Neural crest cell (in vitro differentiated cells): ENCODE results near the gene MARK1. TPM values are rescaled to one million over a fixed set of nuclear protein-coding genes. Genes with fewer than 3 reads are reported as not detected.

ENCODE experiments used
- DNase-seq: peaks from one replicate; pipeline ENCODE4 v3.0.0; 2021; ENCODE audit warnings: low read depth, mixed read lengths, low spot score
- H3K27ac Mint-ChIP-seq: one replicate; pipeline ENCODE4 v1.8.0; 2021; ENCODE audit warnings: mild to moderate bottlenecking, mixed read lengths; ENCODE audit not compliant: unreplicated experiment
- H3K27me3 Mint-ChIP-seq: 2 replicates; pipeline ENCODE4 v1.8.0; 2021; ENCODE audit warnings: low read depth, mild to moderate bottlenecking, mixed read lengths
- H3K36me3 Mint-ChIP-seq: 2 replicates; pipeline ENCODE4 v1.8.0; 2021; ENCODE audit warnings: low read depth, mild to moderate bottlenecking, mixed read lengths
- H3K4me1 Mint-ChIP-seq: 2 replicates; pipeline ENCODE4 v1.8.0; 2021; ENCODE audit warnings: mixed read lengths
- H3K4me3 Mint-ChIP-seq: one replicate; pipeline ENCODE4 v1.8.0; 2021; ENCODE audit warnings: mild to moderate bottlenecking, mixed read lengths
- H3K9me3 Mint-ChIP-seq: 2 replicates; pipeline ENCODE4 v1.8.0; 2021; ENCODE audit warnings: mixed read lengths
- long read RNA-seq: library from polyadenylated mRNA; unstranded; transcript quantifications from one replicate; pipeline ENCODE4 v2.0.0, GENCODE V29; 2020
- total RNA-seq: library from RNA; stranded (reverse); gene quantifications from 2 replicates; pipeline ENCODE4 v1.2.1, GENCODE V29; 2021
- TF ChIP-seq, protein P1 (sequence below): fragments of 200-600 bp; sonication (generic); conservative IDR thresholded peaks from 2 replicates; pipeline ENCODE4 v1.5.0; 2021; ENCODE audit warnings: antibody characterized with exemption, mild to moderate bottlenecking

MARK1 gene
- total RNA-seq: 14.2 and 14.6 TPM in 2 replicates
- long read RNA-seq, partial matches to known transcripts: 7 of 13 reads
- long read RNA-seq, other reads (novel, unspliced or antisense): 5 of 13 reads

DNA sequence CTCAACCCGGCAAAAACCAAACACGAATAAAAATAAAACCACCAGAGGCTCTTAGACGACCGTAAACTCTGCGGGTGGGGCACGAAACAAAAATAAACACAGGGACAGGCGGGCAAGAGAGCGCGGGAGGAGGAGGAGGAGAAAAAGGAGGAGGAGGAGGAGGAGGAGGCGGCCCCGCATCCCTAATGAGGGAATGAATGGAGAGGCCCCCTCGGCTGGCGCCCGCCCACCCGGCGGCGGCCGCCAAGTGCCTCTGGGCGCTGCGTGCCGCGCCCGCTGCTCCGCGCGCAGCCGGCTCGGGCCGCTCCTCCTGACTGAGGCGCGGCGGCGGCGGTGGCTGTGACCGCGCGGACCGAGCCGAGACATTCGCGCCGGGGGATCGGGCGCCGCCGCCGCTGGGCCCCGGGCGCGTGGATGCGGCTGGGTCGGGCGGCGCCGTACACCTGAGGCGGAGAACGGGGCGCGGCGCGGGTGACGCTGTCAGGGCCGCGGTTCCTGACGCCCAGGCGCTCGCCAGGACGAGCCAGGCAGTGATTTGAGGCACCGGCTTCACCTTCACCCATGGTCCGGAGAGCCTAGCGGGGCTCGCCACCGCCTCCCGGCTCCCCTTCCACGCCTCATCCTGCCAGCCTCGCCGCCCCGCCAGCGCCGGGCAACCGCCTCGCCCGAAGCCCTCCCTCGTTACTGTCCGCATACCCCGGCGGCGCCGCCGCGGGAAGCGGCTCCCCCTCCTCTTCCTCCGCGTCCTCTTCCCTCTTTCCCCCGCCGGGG is at the start of gene MARK1:
Gene MARK1, plus strand, starts transcription at position 229 of the 771 bp plus-strand sequence. CDS start 687 bp downstream, outside the sequence.
- TF ChIP-seq, protein P1, sequence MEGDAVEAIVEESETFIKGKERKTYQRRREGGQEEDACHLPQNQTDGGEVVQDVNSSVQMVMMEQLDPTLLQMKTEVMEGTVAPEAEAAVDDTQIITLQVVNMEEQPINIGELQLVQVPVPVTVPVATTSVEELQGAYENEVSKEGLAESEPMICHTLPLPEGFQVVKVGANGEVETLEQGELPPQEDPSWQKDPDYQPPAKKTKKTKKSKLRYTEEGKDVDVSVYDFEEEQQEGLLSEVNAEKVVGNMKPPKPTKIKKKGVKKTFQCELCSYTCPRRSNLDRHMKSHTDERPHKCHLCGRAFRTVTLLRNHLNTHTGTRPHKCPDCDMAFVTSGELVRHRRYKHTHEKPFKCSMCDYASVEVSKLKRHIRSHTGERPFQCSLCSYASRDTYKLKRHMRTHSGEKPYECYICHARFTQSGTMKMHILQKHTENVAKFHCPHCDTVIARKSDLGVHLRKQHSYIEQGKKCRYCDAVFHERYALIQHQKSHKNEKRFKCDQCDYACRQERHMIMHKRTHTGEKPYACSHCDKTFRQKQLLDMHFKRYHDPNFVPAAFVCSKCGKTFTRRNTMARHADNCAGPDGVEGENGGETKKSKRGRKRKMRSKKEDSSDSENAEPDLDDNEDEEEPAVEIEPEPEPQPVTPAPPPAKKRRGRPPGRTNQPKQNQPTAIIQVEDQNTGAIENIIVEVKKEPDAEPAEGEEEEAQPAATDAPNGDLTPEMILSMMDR: no peak
- Mint-ChIP-seq H3K4me1 (peaks cover 30% of the 10 kb centered on the region), H3K27ac (peak within 1 kb of the TSS; percentile 91), H3K36me3 (no peaks in the 10 kb centered on the region), H3K4me3 (peak within 1 kb of the TSS; percentile 97), H3K27me3 (peaks cover 55% of the 10 kb centered on the region), H3K9me3 (no peaks in the 10 kb centered on the region)
- peak; percentile 52 for DNase-seq

DNA sequence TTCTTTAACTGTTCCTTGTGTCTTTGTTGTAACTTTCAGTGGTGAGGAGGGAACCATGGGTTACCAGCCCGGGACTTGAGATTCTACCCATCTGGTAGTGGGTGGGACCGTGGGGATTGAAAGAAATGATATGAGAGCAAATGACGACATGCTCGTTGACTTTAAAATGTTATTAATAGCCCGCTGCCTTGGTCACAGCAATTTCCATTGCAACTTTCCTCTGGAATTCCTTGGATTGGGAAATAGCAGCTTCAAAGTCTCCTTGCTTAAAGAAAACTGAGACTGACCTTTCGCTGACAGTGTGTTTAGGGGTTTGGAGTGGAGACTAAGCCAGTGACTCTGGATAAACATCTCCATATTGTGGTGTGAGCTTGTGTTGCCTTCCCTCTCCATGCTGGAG is 44.2 kb upstream of the MARK1 start:
- TF ChIP-seq, protein P1: no peak
- Mint-ChIP-seq H3K36me3 (no peaks in the 10 kb centered on the region), H3K4me3 (no peak overlapping the region), H3K27ac (no peak overlapping the region), H3K9me3 (peaks cover 3% of the 10 kb centered on the region), H3K27me3 (no peaks in the 10 kb centered on the region), H3K4me1 (peaks cover 8% of the 10 kb centered on the region)
- DNase-seq: no peak

DNA sequence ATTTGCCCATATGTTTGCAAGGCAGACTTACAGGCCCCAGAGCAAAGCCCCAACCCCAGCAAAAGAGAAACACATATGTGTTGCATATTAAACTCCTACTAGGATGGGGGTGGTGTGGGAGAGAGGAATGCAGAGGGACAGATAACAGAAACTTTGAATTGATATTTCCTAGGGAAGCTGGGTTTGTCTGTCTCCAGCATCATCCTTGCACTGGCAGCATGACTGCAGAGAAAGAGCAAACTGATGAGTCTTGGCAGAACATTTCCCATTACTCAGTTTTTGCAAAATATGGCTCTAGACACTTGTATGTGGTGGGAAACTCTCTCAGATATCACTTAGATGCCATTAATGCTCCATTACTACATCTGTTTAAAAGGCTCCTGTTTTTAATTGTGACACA is 43.8 kb upstream of the MARK1 start:
- Mint-ChIP-seq H3K9me3 (peaks cover 3% of the 10 kb centered on the region), H3K27ac (no peak overlapping the region), H3K4me1 (peaks cover 8% of the 10 kb centered on the region), H3K4me3 (no peak overlapping the region), H3K27me3 (no peaks in the 10 kb centered on the region), H3K36me3 (no peaks in the 10 kb centered on the region)
- TF ChIP-seq, protein P1: no peak
- DNase-seq: no peak

DNA sequence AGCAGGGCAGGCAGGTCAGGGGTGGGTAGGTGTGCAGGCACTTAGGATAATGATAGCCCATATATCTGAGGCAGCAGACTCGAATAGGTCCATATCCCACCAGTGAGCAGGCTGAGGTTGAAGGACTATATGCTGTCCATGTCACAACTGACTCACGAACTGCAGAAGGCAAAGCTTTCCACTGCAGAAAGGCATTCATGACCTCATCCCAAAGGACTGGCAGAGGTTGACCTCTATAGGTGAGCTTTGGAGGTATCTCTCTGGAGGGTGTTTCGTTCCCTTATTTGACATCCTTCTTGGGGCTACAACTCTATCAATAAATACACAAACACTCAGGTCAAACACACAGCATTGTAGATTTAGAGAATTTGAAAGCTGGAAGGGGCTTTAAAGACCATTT is 42.8 kb upstream of the MARK1 start:
- Mint-ChIP-seq H3K36me3 (no peaks in the 10 kb centered on the region), H3K9me3 (peaks cover 3% of the 10 kb centered on the region), H3K27ac (no peak overlapping the region), H3K4me1 (peaks cover 8% of the 10 kb centered on the region), H3K27me3 (no peaks in the 10 kb centered on the region), H3K4me3 (no peak overlapping the region)
- TF ChIP-seq, protein P1: no peak
- DNase-seq: no peak

DNA sequence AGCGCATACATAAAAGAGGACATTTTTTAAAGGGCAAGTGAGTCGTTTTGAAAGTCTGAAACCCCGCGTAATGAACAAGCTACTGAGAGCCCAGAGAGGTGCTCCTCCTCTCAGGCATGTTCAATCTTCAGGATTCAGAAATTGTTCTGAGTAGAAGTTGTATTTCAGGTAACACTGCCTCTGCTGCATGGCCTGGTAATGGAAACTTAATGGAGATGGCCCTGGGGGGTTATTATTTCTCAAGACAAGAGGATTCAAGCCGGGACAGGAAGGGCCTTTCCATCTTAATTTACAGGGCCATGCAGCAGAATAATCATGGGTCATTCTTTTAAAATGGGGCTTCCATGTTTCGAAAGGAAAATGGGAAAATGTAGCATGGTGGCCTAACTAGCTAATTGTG is 42.1 kb upstream of the MARK1 start:
- Mint-ChIP-seq H3K27me3 (no peaks in the 10 kb centered on the region), H3K27ac (no peak overlapping the region), H3K9me3 (peaks cover 3% of the 10 kb centered on the region), H3K36me3 (no peaks in the 10 kb centered on the region), H3K4me1 (peaks cover 8% of the 10 kb centered on the region), H3K4me3 (no peak overlapping the region)
- DNase-seq: no peak
- TF ChIP-seq, protein P1: no peak
